Middle frontal gyrus (tissue), 1 donor: ENCODE measurements around the gene DENND6B.
A peak's percentile ranks its signal among the peaks of the same experiment; 100 is the strongest.
"Not testable (repeated sequence)": the region's sequence is repeated elsewhere in the genome, so short reads cannot be mapped to it uniquely, and the experiment has no call there.

Source experiments
- DNase-seq: peaks from one replicate; pipeline ENCODE4 v3.0.0-alpha.2; 2015; ENCODE audit warnings: low spot score; ENCODE audit errors: extremely low spot score

Gene DENND6B

GRCh38 chr22:50273781-50274180, 53.0 kb downstream of the DENND6B start:
- DNase-seq = not testable (repeated sequence)

- not testable (repeated sequence) for DNase-seq
These were observed 53.5 kb downstream of the DENND6B start for GRCh38 chr22:50273352-50273751.

DNA sequence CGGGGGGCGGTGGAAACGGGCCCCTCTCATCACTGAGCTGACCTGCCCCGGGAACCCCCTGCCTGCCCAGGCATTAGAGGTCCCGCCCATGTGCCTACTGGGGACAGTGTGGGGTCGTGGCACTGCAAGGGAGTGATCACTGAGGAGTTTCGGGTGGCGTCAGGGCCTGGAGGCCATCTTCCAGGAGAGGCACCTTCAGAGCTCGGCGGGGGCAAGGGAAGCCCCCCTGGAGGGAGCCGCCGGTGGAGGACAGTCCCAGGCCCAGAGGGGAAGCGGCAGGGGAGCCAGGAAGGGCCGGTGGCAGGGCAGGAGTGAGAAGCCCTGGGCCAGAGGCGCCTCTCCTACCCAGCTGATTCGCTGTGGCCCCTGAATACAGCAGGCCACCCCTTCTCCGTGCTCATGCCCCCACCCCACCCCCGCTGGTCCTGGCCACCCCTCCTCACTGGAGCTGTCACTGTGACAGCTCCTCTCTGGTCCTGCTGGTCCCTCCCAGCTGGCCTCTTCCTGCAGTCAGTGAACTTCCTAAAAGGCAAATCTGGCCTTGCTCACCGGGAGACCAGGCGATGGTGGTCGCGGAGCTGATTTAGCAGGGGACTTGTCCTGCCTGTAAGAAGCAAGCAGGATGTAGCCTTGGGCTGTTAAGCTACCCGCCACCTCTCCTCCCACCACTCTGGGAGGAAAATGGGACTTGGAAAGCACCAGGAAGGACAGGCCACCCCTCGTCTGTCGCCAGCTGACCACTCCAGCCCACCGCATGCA, 54.6 kb downstream of the DENND6B start:
- DNase-seq = no peak

DNA sequence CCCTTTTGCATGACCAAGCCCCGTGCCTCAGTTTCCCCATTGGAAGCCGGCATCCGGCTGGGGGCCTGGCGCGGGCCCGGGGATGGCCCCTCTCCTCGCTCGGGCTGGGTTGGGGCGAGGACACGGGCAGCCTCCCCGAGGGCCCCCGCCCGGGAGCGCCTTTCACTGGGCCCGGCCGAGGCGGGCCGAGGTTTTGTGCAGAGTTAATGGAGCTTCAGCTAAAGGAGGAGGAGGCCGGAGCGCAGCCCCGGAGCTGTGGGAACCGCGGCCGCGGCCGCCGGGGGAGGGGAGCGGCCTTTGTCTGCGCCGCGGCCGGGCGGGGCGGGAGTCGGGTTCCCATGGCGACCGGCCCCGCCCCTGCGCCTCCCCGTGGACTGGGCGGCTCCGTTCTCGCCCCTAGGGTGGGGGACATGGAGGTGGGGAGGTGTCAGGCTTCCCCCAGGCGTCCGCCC, 55.3 kb downstream of the DENND6B start:
- DNase-seq = peak; percentile 56

- DNase-seq = no peak
These were observed 56.0 kb downstream of the DENND6B start for GRCh38 chr22:50270666-50271394.

DNA sequence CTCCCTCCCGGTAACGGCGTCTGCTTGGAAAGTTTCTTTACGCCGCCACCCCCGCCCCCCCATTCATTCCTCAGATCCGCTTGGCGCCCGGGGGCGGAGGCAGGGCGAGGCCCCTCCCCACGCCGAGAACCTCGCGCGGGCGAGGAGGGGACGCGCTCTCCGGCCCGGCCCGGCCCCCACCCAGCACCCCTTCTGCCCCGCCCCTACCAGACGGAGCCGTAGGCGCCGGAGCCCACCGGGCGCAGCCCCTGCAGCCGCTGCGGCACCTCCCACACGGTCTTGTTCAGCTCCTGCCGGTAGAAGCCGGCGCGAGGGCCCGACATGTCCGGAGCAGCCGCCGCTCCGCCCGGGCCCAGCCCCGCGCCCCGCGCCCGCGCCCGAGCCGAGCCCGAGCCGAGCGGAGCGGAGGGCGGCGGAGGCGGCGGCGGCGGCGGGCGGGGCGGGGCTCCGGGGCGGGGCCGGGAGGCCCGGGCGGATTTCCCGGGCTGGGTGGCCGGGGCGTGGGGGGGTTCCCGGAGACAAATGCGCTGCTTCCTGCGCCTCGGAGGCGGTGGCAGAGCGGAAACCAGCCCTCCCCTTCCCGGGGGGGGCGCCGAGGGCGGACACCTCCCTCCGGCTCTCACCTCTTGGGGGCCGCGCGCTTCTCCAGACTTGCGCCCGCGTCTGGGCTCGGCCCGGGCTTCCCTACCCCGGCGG, 56.7 kb downstream of the DENND6B start, which contains the start of gene MAPK11:
Gene MAPK11, minus strand, starts transcription at position 411 of the 696 bp plus-strand sequence. Its CDS starts 88 bp downstream, at position 323.
- DNase-seq = no peak

GRCh38 chr22:50269573-50269969, 57.2 kb downstream of the DENND6B start:
- DNase-seq = no peak

DNA sequence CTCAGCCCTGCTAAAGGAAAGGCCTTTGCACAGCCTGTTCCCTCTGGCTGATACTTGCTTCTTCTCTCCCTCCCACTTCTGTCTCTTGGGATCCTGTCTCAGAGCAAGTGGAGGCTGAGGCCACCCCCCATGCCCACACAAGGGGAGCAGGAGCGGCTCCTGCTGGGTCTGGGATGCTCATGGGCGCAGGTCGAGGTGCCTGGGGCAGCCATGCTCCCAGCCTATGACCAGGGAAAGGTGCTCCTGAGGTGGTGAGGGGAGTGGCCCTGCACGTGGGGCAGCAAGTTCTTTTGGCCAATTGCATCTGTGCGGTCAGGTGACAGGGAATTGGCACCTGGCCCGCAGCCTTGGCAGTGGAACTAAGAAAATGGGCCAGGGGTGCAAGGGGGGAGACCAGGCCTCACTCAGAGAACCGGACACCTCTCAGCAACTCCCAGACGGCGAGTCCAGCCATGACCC, 58.1 kb downstream of the DENND6B start:
- DNase-seq = no peak

GRCh38 chr22:50267591-50268390, 59.0 kb downstream of the DENND6B start:
- no peak for DNase-seq

DNA sequence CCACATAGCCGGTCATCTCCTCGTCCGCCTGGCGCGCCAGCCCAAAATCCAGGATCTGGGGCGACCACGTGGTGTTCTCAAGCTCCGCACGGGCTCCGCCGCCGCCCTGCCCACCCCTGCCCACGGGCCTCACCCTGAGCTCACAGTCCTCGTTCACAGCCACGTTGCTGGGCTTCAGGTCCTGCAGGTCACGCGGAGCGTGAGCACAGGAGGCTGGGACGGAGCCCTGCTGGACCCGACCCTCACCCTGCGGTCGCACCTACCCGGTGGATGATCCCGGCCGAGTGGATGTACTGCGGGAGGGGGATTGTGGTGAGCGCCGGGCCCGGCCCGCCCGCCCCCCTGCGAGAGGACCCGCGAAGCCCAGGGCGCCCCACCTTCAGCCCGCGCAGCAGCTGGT, 59.8 kb downstream of the DENND6B start:
- no peak for DNase-seq

GRCh38 chr22:50264946-50265669, 61.7 kb downstream of the DENND6B start:
- DNase-seq = no peak

DNA sequence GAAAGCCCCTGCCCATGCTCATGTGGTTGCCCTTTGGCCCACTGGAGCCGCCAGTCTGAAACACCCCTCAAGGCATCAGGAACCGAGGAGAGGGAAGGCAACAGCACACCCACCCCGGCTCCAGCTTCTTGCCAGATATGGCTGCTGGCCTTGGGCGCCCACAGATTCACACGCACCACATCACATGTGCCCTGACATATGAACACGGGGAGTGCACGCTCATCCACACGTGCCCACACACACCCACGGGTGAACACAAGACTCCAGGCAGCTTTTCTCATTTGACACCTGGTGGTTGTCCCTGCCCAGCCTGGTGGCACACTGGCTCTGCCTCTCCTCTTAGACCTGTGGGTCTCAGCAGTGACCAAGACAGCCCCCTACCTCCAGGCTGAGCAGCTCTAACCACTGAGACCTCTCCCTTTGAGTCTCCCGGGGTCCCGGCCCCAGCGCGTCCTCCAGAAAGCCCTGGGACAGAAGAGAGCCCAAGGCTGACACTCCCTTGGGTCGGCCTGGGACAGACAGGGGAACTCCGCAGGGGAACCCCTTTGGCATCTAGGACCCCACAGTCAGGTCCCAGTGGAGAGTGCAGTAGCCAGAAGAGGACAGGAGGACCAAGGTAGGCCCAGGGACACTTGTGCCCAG, 62.6 kb downstream of the DENND6B start:
- DNase-seq = no peak

- DNase-seq = no peak
These were observed 63.7 kb downstream of the DENND6B start for GRCh38 chr22:50262973-50263617.

DNA sequence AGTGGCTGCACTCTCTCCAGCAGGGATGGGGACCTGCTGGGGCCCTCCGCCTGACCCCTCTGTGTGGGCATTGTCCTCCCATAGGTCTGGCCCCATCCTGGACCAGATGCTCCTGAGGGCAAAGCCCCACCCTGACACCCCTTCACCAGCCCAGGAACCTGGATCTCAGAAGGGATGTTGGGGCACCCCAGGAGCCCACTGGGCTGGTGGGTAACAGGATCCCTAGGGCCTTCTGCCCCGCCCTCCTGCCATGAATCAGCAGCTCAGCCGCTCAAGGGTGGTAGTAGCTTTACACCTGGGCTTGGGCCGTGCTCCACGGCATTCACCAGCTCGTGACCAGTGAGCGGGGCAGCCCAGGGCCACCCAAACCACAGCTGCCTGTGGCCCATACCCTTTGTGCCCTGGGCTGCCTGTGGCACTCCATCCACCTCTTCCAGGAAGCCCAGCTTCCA, 64.3 kb downstream of the DENND6B start:
- no peak for DNase-seq

- DNase-seq = no peak
These were observed 65.0 kb downstream of the DENND6B start, which contains the start of gene MAPK12 for GRCh38 chr22:50261615-50262459. MAPK12 (minus strand) TSS chr22:50261683; CDS start chr22:50261509, 174 bp downstream.

GRCh38 chr22:50260801-50261614, 65.8 kb downstream of the DENND6B start:
- peak; percentile 65 for DNase-seq

DNA sequence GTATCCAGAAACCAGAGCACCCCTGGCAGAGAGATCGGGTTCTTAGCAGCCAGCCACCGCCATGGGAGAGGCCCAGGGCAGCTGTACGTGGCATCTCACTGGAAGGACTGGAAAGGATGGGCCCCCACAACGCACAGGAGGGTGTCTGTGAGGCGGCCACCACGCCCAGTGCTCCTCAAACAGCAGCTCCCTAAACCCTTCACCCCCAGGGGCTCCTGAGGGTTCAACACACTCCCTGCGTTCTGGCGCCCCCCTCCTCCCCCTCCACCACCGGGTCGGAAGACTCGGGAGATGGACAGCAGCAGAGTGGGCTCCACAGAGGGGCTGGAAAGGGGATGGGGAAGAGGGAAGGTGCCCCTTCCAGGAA, 66.4 kb downstream of the DENND6B start:
- no peak for DNase-seq
